CD14-positive monocyte (primary cell): ENCODE results near the gene ECHDC1. TPM values are rescaled to one million over a fixed set of nuclear protein-coding genes. Genes with fewer than 3 reads are reported as not detected.

Source experiments
- DNase-seq, 3 donors: peaks; one replicate each; pipeline ENCODE4 v3.0.0-alpha.2; 2011 to 2022
- H2AFZ ChIP-seq: 2 replicates; pipeline ENCODE4 v1.6.0; 2012; ENCODE audit warnings: mild to moderate bottlenecking, low read depth, low read length, inconsistent platforms; ENCODE audit not compliant: insufficient read depth, poor library complexity, severe bottlenecking
- H3K27ac ChIP-seq, 2 donors: 1 replicate in 1 of 2; 2 replicates in 1 of 2; pipeline ENCODE4 v1.5.1; 2012 to 2013; ENCODE audit warnings: low read length in 2 of 2, control low read depth in 1 of 2, inconsistent platforms in 1 of 2, low read depth in 1 of 2, mild to moderate bottlenecking in 1 of 2
- H3K27me3 ChIP-seq, 2 donors: one replicate each; pipeline versions ENCODE4 v1.6.0 to v1.6.1; 2011 to 2013; ENCODE audit warnings: low read length in 2 of 2; ENCODE audit not compliant: control insufficient read depth in 2 of 2, insufficient read depth in 2 of 2
- H3K36me3 ChIP-seq, 2 donors: replicated peaks in 1 of 2; 1 replicate in 1 of 2; 2 replicates in 1 of 2; pipeline versions ENCODE4 v1.5.1 to v1.6.1; 2012 to 2013; ENCODE audit warnings: low read length in 2 of 2, control low read depth in 1 of 2, inconsistent platforms in 1 of 2, mild to moderate bottlenecking in 1 of 2; ENCODE audit not compliant: insufficient read depth in 2 of 2, control insufficient read depth in 1 of 2
- H3K4me1 ChIP-seq, 2 donors: 1 replicate in 1 of 2; 2 replicates in 1 of 2; pipeline versions ENCODE4 v1.5.1 to v1.6.1; 2012 to 2013; ENCODE audit warnings: low read length in 2 of 2, control low read depth in 1 of 2, inconsistent platforms in 1 of 2, mild to moderate bottlenecking in 1 of 2, moderate library complexity in 1 of 2; ENCODE audit not compliant: insufficient read depth in 2 of 2, control insufficient read depth in 1 of 2
- H3K4me2 ChIP-seq: replicated peaks from 2 replicates; pipeline ENCODE3; 2012; ENCODE audit warnings: low read length, moderate library complexity, mild to moderate bottlenecking; ENCODE audit not compliant: poor library complexity, severe bottlenecking; ENCODE audit errors: extremely low read depth
- H3K4me3 ChIP-seq, 3 experiments: fragments of 200-600 bp in 1 of 3; sonication (generic) in 1 of 3; replicated peaks in 1 of 3; 1 replicate in 2 of 3; 2 replicates in 1 of 3; pipeline ENCODE4 v1.5.1; 2011 to 2013; ENCODE audit warnings: low read length in 3 of 3, mild to moderate bottlenecking in 3 of 3, control low read depth in 2 of 3, low read depth in 2 of 3, inconsistent platforms in 1 of 3, moderate library complexity in 1 of 3
- H3K79me2 ChIP-seq: 2 replicates; pipeline ENCODE4 v1.6.0; 2012; ENCODE audit warnings: mild to moderate bottlenecking, control low read depth, inconsistent platforms, low read length, moderate library complexity; ENCODE audit not compliant: insufficient read depth
- H3K9ac ChIP-seq: 2 replicates; pipeline ENCODE4 v1.6.0; 2017; ENCODE audit warnings: low read length, mild to moderate bottlenecking; ENCODE audit not compliant: insufficient read depth, poor library complexity, severe bottlenecking
- H3K9me3 ChIP-seq, 2 donors: replicated peaks in 1 of 2; 1 replicate in 1 of 2; 2 replicates in 1 of 2; pipeline versions ENCODE4 v1.5.1 to v1.6.1; 2012 to 2013; ENCODE audit warnings: low read length in 2 of 2, control low read depth in 1 of 2; ENCODE audit not compliant: control insufficient read depth in 1 of 2, insufficient read depth in 1 of 2
- H4K20me1 ChIP-seq: 2 replicates; pipeline ENCODE4 v1.6.0; 2012; ENCODE audit warnings: mild to moderate bottlenecking, low read length, control low read depth, moderate library complexity; ENCODE audit not compliant: insufficient read depth
- H3K27ac Mint-ChIP-seq, 7 donors: one replicate each; pipeline ENCODE4 v1.8.0; 2020; ENCODE audit warnings: mild to moderate bottlenecking in 7 of 7, mixed read lengths in 7 of 7, moderate library complexity in 6 of 7, inconsistent platforms in 2 of 7
- H3K27me3 Mint-ChIP-seq, 3 donors: one replicate each; pipeline ENCODE4 v1.8.0; 2021 to 2022; ENCODE audit warnings: low read depth in 3 of 3, mild to moderate bottlenecking in 3 of 3, mixed read lengths in 3 of 3, moderate library complexity in 3 of 3, inconsistent platforms in 1 of 3
- H3K36me3 Mint-ChIP-seq, 2 donors: one replicate each; pipeline ENCODE4 v1.8.0; 2020; ENCODE audit warnings: mixed read lengths in 2 of 2, inconsistent platforms in 1 of 2, mild to moderate bottlenecking in 1 of 2
- H3K4me1 Mint-ChIP-seq: one replicate; pipeline ENCODE4 v1.8.0; 2020; ENCODE audit warnings: mild to moderate bottlenecking, mixed read lengths
- H3K4me3 Mint-ChIP-seq, 2 donors: one replicate each; pipeline ENCODE4 v1.8.0; 2020; ENCODE audit warnings: mild to moderate bottlenecking in 2 of 2, mixed read lengths in 2 of 2, moderate library complexity in 1 of 2
- H3K9me3 Mint-ChIP-seq, 7 donors: one replicate each; pipeline ENCODE4 v1.8.0; 2020 to 2022; ENCODE audit warnings: mixed read lengths in 7 of 7, mild to moderate bottlenecking in 6 of 7, moderate library complexity in 6 of 7, inconsistent platforms in 2 of 7
- CTCF ChIP-seq: fragments of 200-600 bp; IDR thresholded peaks from one replicate; pipeline ENCODE4 v1.8.0; 2022; ENCODE audit warnings: antibody characterized with exemption, mild to moderate bottlenecking
- WGBS: methylation state at CpG from one replicate; pipeline ENCODE4 v1.1.5; 2013; ENCODE audit warnings: missing lambda C conversion rate; ENCODE audit not compliant: insufficient coverage; 5-methylcytosine and 5-hydroxymethylcytosine counted together
- intact Hi-C, 2 donors: fragments of 100-400 bp; cut with micrococcal nuclease; formaldehyde crosslinking; loops; one replicate each; pipeline versions ENCODE4 v1.15.0 to v1.15.1; 2023
- polyA plus RNA-seq, 3 donors: library from polyadenylated mRNA; depleted of rRNA in 1 of 3; unstranded in 2 of 3; stranded (reverse) in 1 of 3; fragments of 300-500 nt in 2 of 3; fragments of >200 nt in 1 of 3; fragmentation: Illumina TruSeq in 2 of 3; gene quantifications; 1 replicate in 2 of 3; 2 replicates in 1 of 3; pipeline ENCODE4 v1.2.3, GENCODE V29; 2012 to 2021

ECHDC1 gene
- polyA plus RNA-seq, 3 donors: 36.4 to 104 (median 102) TPM

- 0% methylated on average over 3 of the region's 6 CpGs for WGBS
- Histone ChIP-seq H3K4me2 (peak overlapping the region; percentile 60), H3K27ac (peak overlapping the region; percentile 33 to 87), H4K20me1 (no peaks in the 10 kb centered on the region), H3K27me3 (no peaks in the 10 kb centered on the region), H3K9ac (peak overlapping the region; percentile 62), H3K36me3 (peaks cover 43 to 68% of the 10 kb centered on the region in 2 donors), H3K79me2 (peaks cover 25% of the 10 kb centered on the region), H3K9me3 (no peaks in the 10 kb centered on the region), H3K4me3 (peak overlapping the region; percentile 38 to 87 (median 67)), H2AFZ (peak overlapping the region; percentile 40), H3K4me1 (peaks cover 15% of the 10 kb centered on the region in 2 donors)
- TF ChIP-seq CTCF: no peak
- peak overlapping the region; percentile 93 to 98 (median 96) for H3K27ac Mint-ChIP-seq
- peak overlapping the region; percentile 64 to 73 for H3K4me3 Mint-ChIP-seq
- DNase-seq: peak; percentile 56 to 81 (median 71)
- H3K9me3 Mint-ChIP-seq: no peaks in the 10 kb centered on the region
- H3K27me3 Mint-ChIP-seq: no peaks in the 10 kb centered on the region
- peaks cover 37 to 46% of the 10 kb centered on the region in 2 donors for H3K36me3 Mint-ChIP-seq
- intact Hi-C loops: no loop called here
- peaks cover 18% of the 10 kb centered on the region for H3K4me1 Mint-ChIP-seq
These were observed 25.9 kb downstream of the ECHDC1 start for GRCh38 chr6:127317388-127318128.

GRCh38 chr6:127305741-127306140 lies 37.7 kb downstream of the ECHDC1 start:
- Histone ChIP-seq H2AFZ (no peak overlapping the region), H3K4me2 (no peak overlapping the region), H3K9me3 (peaks cover 0 to 5% of the 10 kb centered on the region in 2 donors), H3K27me3 (no peaks in the 10 kb centered on the region), H3K79me2 (peaks cover 63% of the 10 kb centered on the region), H3K4me1 (peaks cover 11 to 17% of the 10 kb centered on the region in 2 donors), H3K27ac (no peak overlapping the region), H4K20me1 (peaks cover 34% of the 10 kb centered on the region), H3K4me3 (no peak overlapping the region), H3K36me3 (peaks cover 4 to 55% of the 10 kb centered on the region in 2 donors), H3K9ac (no peak overlapping the region)
- no peak overlapping the region for H3K27ac Mint-ChIP-seq
- TF ChIP-seq CTCF: no peak
- H3K9me3 Mint-ChIP-seq: peaks cover 8 to 24% (median 11%) of the 10 kb centered on the region in 7 donors
- peaks cover 58 to 59% of the 10 kb centered on the region in 2 donors for H3K36me3 Mint-ChIP-seq
- H3K4me3 Mint-ChIP-seq: no peak overlapping the region
- no CpG with 5 or more reads among the region's 1 CpG for WGBS
- H3K4me1 Mint-ChIP-seq: peaks cover 38% of the 10 kb centered on the region
- no peak for DNase-seq
- intact Hi-C loops: no loop called here
- H3K27me3 Mint-ChIP-seq: no peaks in the 10 kb centered on the region
